HepG2 (cell line): ENCODE results near the gene FER1L5. TPM values are rescaled to one million over a fixed set of nuclear protein-coding genes. Genes with fewer than 3 reads are reported as not detected.

Source experiments
- ATF7-NPFF ChIP-seq: sonication (generic); formaldehyde crosslinking; IDR thresholded peaks from 2 replicates; pipeline ENCODE4 v1.8.1; 2023; ENCODE audit warnings: mild to moderate bottlenecking, low read depth, missing genetic modification reagents, moderate library complexity
- BCL6 ChIP-seq: IDR thresholded peaks from 2 replicates; pipeline ENCODE4 v1.6.1; 2016; ENCODE audit warnings: missing genetic modification reagents, missing compliant biosample characterization
- CBFB ChIP-seq: sonication (generic); formaldehyde crosslinking; IDR thresholded peaks from 2 replicates; pipeline ENCODE4 v1.4.0; 2020; ENCODE audit warnings: missing genetic modification reagents
- EP300 ChIP-seq, 3 experiments: sonication (generic) in 1 of 3; formaldehyde crosslinking in 1 of 3; IDR thresholded peaks; 2 replicates each; pipeline versions ENCODE4 v1.5.1 to v1.6.1; 2011 to 2020; ENCODE audit warnings: low read depth in 2 of 3, low read length in 2 of 3, borderline replicate concordance in 1 of 3, improper control_type of control experiment in 1 of 3, mild to moderate bottlenecking in 1 of 3, missing genetic modification reagents in 1 of 3, moderate library complexity in 1 of 3
- GABPB1 ChIP-seq: IDR thresholded peaks from 2 replicates; pipeline ENCODE4 v1.6.1; 2016; ENCODE audit warnings: mild to moderate bottlenecking, missing genetic modification reagents, moderate library complexity, missing compliant biosample characterization
- ISL2 ChIP-seq: sonication (generic); formaldehyde crosslinking; IDR thresholded peaks from 2 replicates; pipeline ENCODE4 v1.5.0; 2020; ENCODE audit warnings: missing genetic modification reagents
- KDM5B ChIP-seq: sonication (generic); formaldehyde crosslinking; IDR thresholded peaks from 2 replicates; pipeline ENCODE4 v1.4.0; 2020; ENCODE audit warnings: missing genetic modification reagents, mild to moderate bottlenecking, borderline replicate concordance
- MAF1 ChIP-seq: sonication (generic); formaldehyde crosslinking; IDR thresholded peaks from 2 replicates; pipeline ENCODE4 v1.5.0; 2020; ENCODE audit warnings: missing genetic modification reagents, borderline replicate concordance
- PAXIP1 ChIP-seq: sonication (generic); formaldehyde crosslinking; conservative IDR thresholded peaks from 2 replicates; pipeline ENCODE4 v1.4.0; 2020; ENCODE audit warnings: mild to moderate bottlenecking, missing genetic modification reagents, moderate library complexity
- PCBP2 ChIP-seq: fragments of 200-400 bp; formaldehyde crosslinking; optimal IDR thresholded peaks from 2 replicates; pipeline ENCODE3; 2018; ENCODE audit warnings: low read length, low read depth; ENCODE audit not compliant: poor library complexity, severe bottlenecking
- SP1 ChIP-seq, 2 experiments: fragments of 450-650 bp in 1 of 2; sonication (generic) in 1 of 2; formaldehyde crosslinking in 1 of 2; IDR thresholded peaks; 2 replicates each; pipeline versions ENCODE4 v1.4.0 to v1.6.1; 2016 to 2020; ENCODE audit warnings: missing genetic modification reagents in 1 of 2
- SSRP1 ChIP-seq: IDR thresholded peaks from 2 replicates; pipeline ENCODE4 v1.6.1; 2016; ENCODE audit warnings: control low read depth
- TARDBP ChIP-seq: sonication (generic); formaldehyde crosslinking; IDR thresholded peaks from 2 replicates; pipeline ENCODE4 v1.8.0; 2022; ENCODE audit warnings: mild to moderate bottlenecking, missing genetic modification reagents
- ZMAT3 ChIP-seq: sonication (generic); formaldehyde crosslinking; conservative IDR thresholded peaks from 2 replicates; pipeline ENCODE4 v1.7.0; 2021; ENCODE audit warnings: missing genetic modification reagents
- ZMYM4 ChIP-seq: sonication (generic); formaldehyde crosslinking; IDR thresholded peaks from 2 replicates; pipeline ENCODE4 v1.8.1; 2023; ENCODE audit warnings: mild to moderate bottlenecking, missing genetic modification reagents
- ZNF260 ChIP-seq: sonication (generic); formaldehyde crosslinking; IDR thresholded peaks from 2 replicates; pipeline ENCODE4 v1.4.0; 2020; ENCODE audit warnings: missing genetic modification reagents, low read depth, mild to moderate bottlenecking, borderline replicate concordance
- ZNF280B ChIP-seq: sonication (generic); formaldehyde crosslinking; IDR thresholded peaks from 2 replicates; pipeline ENCODE4 v1.5.0; 2020; ENCODE audit warnings: missing genetic modification reagents, mild to moderate bottlenecking, borderline replicate concordance
- ZNF616 ChIP-seq: sonication (generic); formaldehyde crosslinking; IDR thresholded peaks from 2 replicates; pipeline ENCODE4 v1.5.0; 2020; ENCODE audit warnings: low read depth, mild to moderate bottlenecking, missing genetic modification reagents
- ZSCAN20 ChIP-seq: sonication (generic); formaldehyde crosslinking; IDR thresholded peaks from 2 replicates; pipeline ENCODE4 v1.4.0; 2020; ENCODE audit warnings: missing genetic modification reagents, mild to moderate bottlenecking, borderline replicate concordance
- ZUFSP ChIP-seq: sonication (generic); formaldehyde crosslinking; IDR thresholded peaks from 2 replicates; pipeline ENCODE4 v1.9.0; 2021; ENCODE audit warnings: missing genetic modification reagents, mild to moderate bottlenecking, borderline replicate concordance
- polyA plus RNA-seq, 8 experiments: library from polyadenylated mRNA; depleted of rRNA in 3 of 8; stranded (reverse) in 7 of 8; unstranded in 1 of 8; fragments of >200 nt; fragmentation: Illumina TruSeq in 4 of 8; extraction: Trizol in 4 of 8; gene quantifications; 2 replicates each; pipeline versions ENCODE4 v1.2.1 to v1.2.3, GENCODE V29; 2011 to 2016; ENCODE audit warnings: low read depth in 4 of 8, missing spikeins in 1 of 8, mixed read lengths in 1 of 8; ENCODE audit not compliant: insufficient read depth in 1 of 8
- total RNA-seq, 5 experiments: library from RNA; depleted of rRNA; stranded (reverse); fragments of >200 nt; fragmentation: Illumina TruSeq; extraction: Trizol; gene quantifications; 2 replicates each; pipeline ENCODE4 v1.2.3, GENCODE V29; 2016; ENCODE audit warnings: low read depth in 1 of 5

The FER1L5 gene
- total and polyA plus RNA-seq, 2 of the 13 experiments (the other 11 are each of a cell fraction or from before 2014, with no cell fraction given) = 0.02 to 0.08 TPM

- peak; percentile 71 for TF ChIP-seq GABPB1
- TF ChIP-seq ZNF616 (CRISPR knock-in tag) = no peak
- peak; percentile 39; the same call in 1 of the 2 replicates for TF ChIP-seq ISL2
- TF ChIP-seq ZMYM4 (CRISPR knock-in tag) = peak; percentile 61; the same call in 1 of the 2 replicates
- TF ChIP-seq BCL6 = peak; percentile 36
- no peak for TF ChIP-seq ZMAT3
- TF ChIP-seq ZNF260 = no peak
- TF ChIP-seq ZSCAN20 (CRISPR knock-in tag) = no peak
- no peak for TF ChIP-seq ZUFSP (CRISPR knock-in tag)
- TF ChIP-seq PCBP2 = no peak
- TF ChIP-seq SP1 (IDR thresholded peaks at IDR 0.05) = no peak
- TF ChIP-seq SP1 (CRISPR knock-in tag; IDR thresholded peaks at IDR 0.05) = 0 out of 2 replicates have a peak, but pooled peaks have one; percentile 39
- TF ChIP-seq ZNF280B (CRISPR knock-in tag) = no peak; the same call in 1 of the 2 replicates
- TF ChIP-seq PAXIP1 = peak; percentile 74
- TF ChIP-seq EP300 (IDR thresholded peaks at IDR 0.05; ENCODE audit: low read depth in 2 of 2, low read length in 2 of 2) = no peak
- 0 out of 2 replicates have a peak, but pooled peaks have one; percentile 25 for TF ChIP-seq EP300 (CRISPR knock-in tag; IDR thresholded peaks at IDR 0.05; ENCODE audit: borderline replicate concordance)
- TF ChIP-seq MAF1 (CRISPR knock-in tag) = 0 out of 2 replicates have a peak, but pooled peaks have one; percentile 17
- TF ChIP-seq KDM5B = peak; percentile 81
- TF ChIP-seq SSRP1 = no peak
- TF ChIP-seq CBFB (CRISPR knock-in tag) = peak; percentile 87; the same call in 1 of the 2 replicates
- TF ChIP-seq ATF7-NPFF (CRISPR knock-in tag) = no peak
- no peak for TF ChIP-seq TARDBP (CRISPR knock-in tag)
These were observed 43.3 kb downstream of the FER1L5 start (continued) for GRCh38 chr2:96685577-96686459.
